Activated B cell treated with CpG ODN at 0.5 μM for 24 hours (primary cell): Measurements from ENCODE around the gene INS. TPM values are rescaled to one million over a fixed set of nuclear protein-coding genes. Genes with fewer than 3 reads are reported as not detected.

Experiments used
- ATAC-seq: fragments of 200-7000 bp; cut with Tn5 transposase; one replicate; pipeline ENCODE4 v1.10.0; 2021; ENCODE audit warnings: low read depth, mild to moderate bottlenecking, moderate library complexity
- CTCF ChIA-PET: fragments of 350-600 bp; sonication (Branson Sonifier 250); formaldehyde crosslinking; loops from one replicate; lab custom pipeline; 2021; ENCODE audit warnings: antibody characterized with exemption; lab: Charles Lee
- POLR2A ChIA-PET: fragments of 350-600 bp; sonication (Branson Sonifier 250); formaldehyde crosslinking; loops from one replicate; lab custom pipeline; 2021; ENCODE audit warnings: antibody characterized with exemption; lab: Charles Lee
- DNase-seq: peaks from one replicate; pipeline ENCODE4 v3.0.0; 2022
- H3K27ac Mint-ChIP-seq: one replicate; pipeline ENCODE4 v1.8.0; 2020; ENCODE audit warnings: mixed read lengths
- H3K27me3 Mint-ChIP-seq: one replicate; pipeline ENCODE4 v1.8.0; 2021; ENCODE audit warnings: mixed read lengths
- H3K36me3 Mint-ChIP-seq: one replicate; pipeline ENCODE4 v1.8.0; 2021; ENCODE audit warnings: low read depth, mixed read lengths
- H3K4me1 Mint-ChIP-seq: one replicate; pipeline ENCODE4 v1.8.0; 2021; ENCODE audit warnings: mixed read lengths
- H3K4me3 Mint-ChIP-seq: one replicate; pipeline ENCODE4 v1.8.0; 2020; ENCODE audit warnings: mild to moderate bottlenecking, mixed read lengths
- H3K9me3 Mint-ChIP-seq: one replicate; pipeline ENCODE4 v1.8.0; 2020; ENCODE audit warnings: mixed read lengths
- CTCF ChIP-seq: fragments of 200-600 bp; IDR thresholded peaks from one replicate; pipeline ENCODE4 v1.8.0; 2022; ENCODE audit warnings: antibody characterized with exemption, mild to moderate bottlenecking
- intact Hi-C: fragments of 100-400 bp; cut with micrococcal nuclease; formaldehyde crosslinking; loops from one replicate; pipeline ENCODE4 v1.15.1; 2024
- total RNA-seq: library from RNA; stranded (reverse); gene quantifications from 2 replicates; pipeline ENCODE4 v1.2.3, GENCODE V29; 2022

The INS gene
- total RNA-seq, 1 donor from 2014 or later, result not detected

DNA sequence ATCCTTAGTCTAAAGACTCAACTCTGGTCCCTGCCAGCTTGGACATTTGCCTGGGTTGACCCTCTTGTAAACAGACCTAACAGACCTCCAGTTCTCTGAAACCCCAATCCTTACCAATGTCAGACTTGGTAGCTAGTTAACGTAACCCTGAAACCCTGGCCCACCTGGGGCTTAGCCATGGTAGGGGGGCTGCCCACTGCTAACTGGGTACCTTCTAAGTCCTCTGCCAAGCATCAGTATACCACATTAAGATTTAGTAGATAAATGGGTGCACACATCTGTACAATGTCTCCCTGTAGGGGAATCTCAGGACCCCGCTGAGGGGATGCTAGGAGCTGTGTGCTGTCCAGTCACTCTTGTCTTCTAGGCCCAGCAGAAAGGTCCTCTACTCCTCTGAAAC lies 40.5 kb upstream of the INS start:
- no peak for ATAC-seq
- CTCF ChIA-PET, result interaction anchor here (1.3 kb wide), 1 partner anchor 98 kb away, joined by 4 read pairs; no protein-coding TSS in a partner anchor
- intact Hi-C loops, result no loop called here
- peaks cover 6% of the 10 kb centered on the region for H3K27me3 Mint-ChIP-seq
- H3K4me1 Mint-ChIP-seq, result peaks cover 6% of the 10 kb centered on the region
- H3K9me3 Mint-ChIP-seq, result peaks cover 3% of the 10 kb centered on the region
- DNase-seq, result no peak
- H3K27ac Mint-ChIP-seq, result no peak overlapping the region
- no peaks in the 10 kb centered on the region for H3K36me3 Mint-ChIP-seq
- H3K4me3 Mint-ChIP-seq, result no peak overlapping the region
- TF ChIP-seq CTCF, result no peak
- POLR2A ChIA-PET, result no interaction called here

DNA sequence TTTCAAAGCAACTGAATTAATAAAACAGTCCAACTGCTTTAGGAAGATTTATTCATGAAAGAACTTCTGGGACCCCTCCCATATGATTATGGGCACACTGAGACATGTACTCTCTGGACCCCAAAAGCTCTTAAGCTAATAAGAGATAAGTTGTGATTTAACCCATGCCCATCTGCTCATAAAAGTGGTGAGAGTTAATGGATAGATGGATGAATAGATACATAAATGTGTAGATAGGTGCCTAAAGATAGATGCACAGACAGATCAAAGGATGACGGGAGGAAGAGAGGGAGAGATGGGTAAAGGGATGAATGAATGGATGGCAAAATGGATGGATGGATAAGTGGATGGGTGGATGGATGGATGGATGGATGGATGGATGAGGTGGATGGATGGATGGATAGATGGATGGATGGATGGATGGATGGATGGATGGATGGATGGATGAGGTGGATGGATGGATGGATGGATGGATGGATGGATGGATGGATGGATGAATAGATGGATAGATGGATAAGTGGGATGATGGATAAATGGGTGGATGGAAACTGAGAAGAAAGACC lies 40.0 kb upstream of the INS start:
- DNase-seq (no peak), ATAC-seq (no peak)
- POLR2A ChIA-PET, result no interaction called here
- intact Hi-C loops, result no loop called here
- Mint-ChIP-seq H3K4me1 (peaks cover 6% of the 10 kb centered on the region), H3K36me3 (no peaks in the 10 kb centered on the region), H3K27ac (no peak overlapping the region), H3K27me3 (peaks cover 10% of the 10 kb centered on the region), H3K9me3 (peaks cover 3% of the 10 kb centered on the region), H3K4me3 (no peak overlapping the region)
- no peak for TF ChIP-seq CTCF
- CTCF ChIA-PET, result interaction anchor here (1.3 kb wide), 1 partner anchor 98 kb away, joined by 4 read pairs; no protein-coding TSS in a partner anchor

DNA sequence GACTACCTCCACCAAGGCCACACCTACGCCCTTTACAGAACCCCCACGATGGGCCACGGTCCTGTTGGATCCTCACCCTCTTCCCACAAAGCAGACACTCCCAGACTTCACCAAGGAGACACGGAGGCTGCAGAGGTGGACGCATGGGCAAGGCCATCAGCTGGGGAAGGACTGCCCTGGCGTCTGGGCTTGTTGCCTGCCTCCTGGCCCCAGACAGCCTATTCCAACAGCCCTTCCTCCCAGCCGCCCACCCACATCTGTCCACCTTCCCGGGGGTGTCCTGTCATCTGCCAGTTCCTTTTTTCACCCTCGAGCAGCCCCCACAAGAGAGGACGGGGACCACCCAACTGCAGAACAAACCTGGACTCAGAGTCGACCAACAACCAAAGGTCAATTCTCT lies 39.5 kb upstream of the INS start:
- intact Hi-C loops, result no loop called here
- ChIA-PET CTCF (interaction anchor here (1.3 to 3.8 kb wide), 2 partner anchors 99 to 220 kb away, joined by 4 to 30 read pairs; no protein-coding TSS in a partner anchor), POLR2A (no interaction called here)
- H3K4me1 Mint-ChIP-seq, result peaks cover 6% of the 10 kb centered on the region
- H3K27me3 Mint-ChIP-seq, result peaks cover 10% of the 10 kb centered on the region
- peaks cover 3% of the 10 kb centered on the region for H3K9me3 Mint-ChIP-seq
- no peak for TF ChIP-seq CTCF
- no peaks in the 10 kb centered on the region for H3K36me3 Mint-ChIP-seq
- no peak overlapping the region for H3K4me3 Mint-ChIP-seq
- ATAC-seq (no peak), DNase-seq (no peak)
- no peak overlapping the region for H3K27ac Mint-ChIP-seq

- POLR2A ChIA-PET, result interaction anchor here (1.1 kb wide), 1 partner anchor 100 kb away, joined by 3 read pairs; no protein-coding TSS in a partner anchor
- no peak for TF ChIP-seq CTCF
- no peak for DNase-seq
- intact Hi-C loops, result loop anchor here (10.0 kb wide), 1 partner anchor 685 kb away; the partner anchor contains the start of gene CDKN1C
- H3K27me3 Mint-ChIP-seq, result peaks cover 10% of the 10 kb centered on the region
- H3K9me3 Mint-ChIP-seq, result peaks cover 3% of the 10 kb centered on the region
- peaks cover 6% of the 10 kb centered on the region for H3K4me1 Mint-ChIP-seq
- ATAC-seq, result no peak
- CTCF ChIA-PET, result interaction anchor here (2.5 to 3.8 kb wide), 3 partner anchors 100 to 221 kb away, joined by 14 to 30 read pairs (median 18); no protein-coding TSS in a partner anchor
- no peak overlapping the region for H3K27ac Mint-ChIP-seq
- no peaks in the 10 kb centered on the region for H3K36me3 Mint-ChIP-seq
- no peak overlapping the region for H3K4me3 Mint-ChIP-seq
Measured at GRCh38 chr11:2199466-2200341, 38.7 kb upstream of the INS start.
